GM23338 (cell line): Measurements from ENCODE around the gene RAB11A. TPM values are rescaled to one million over a fixed set of nuclear protein-coding genes. Genes with fewer than 3 reads are reported as not detected.

ENCODE experiments used
- ATAC-seq: fragments of 200-7000 bp; cut with Tn5 transposase; 3 replicates; pipeline ENCODE4 v1.9.1; 2020
- DNase-seq: peaks from one replicate; pipeline ENCODE4 v3.0.0-alpha.2; 2015; ENCODE audit warnings: low spot score
- H2AFZ ChIP-seq: fragments of 200-600 bp; sonication (generic); 2 replicates; pipeline ENCODE4 v1.8.0; 2016; ENCODE audit warnings: antibody characterized with exemption, mild to moderate bottlenecking, moderate library complexity
- H3F3A ChIP-seq: fragments of 200-600 bp; sonication (generic); replicated peaks from 2 replicates; pipeline ENCODE4 v1.8.0; 2017; ENCODE audit warnings: antibody characterized with exemption, mixed run types, low read depth
- H3K27ac ChIP-seq: fragments of 200-600 bp; sonication (generic); 2 replicates; pipeline ENCODE4 v1.6.1; 2016; ENCODE audit warnings: low read depth
- H3K27me3 ChIP-seq: fragments of 200-600 bp; sonication (generic); 2 replicates; pipeline ENCODE4 v1.8.0; 2016; ENCODE audit warnings: mild to moderate bottlenecking, mixed run types, moderate library complexity; ENCODE audit not compliant: insufficient read depth
- H3K36me3 ChIP-seq: fragments of 200-600 bp; sonication (generic); 2 replicates; pipeline ENCODE4 v1.8.0; 2016; ENCODE audit warnings: mild to moderate bottlenecking; ENCODE audit not compliant: insufficient read depth
- H3K4me1 ChIP-seq: fragments of 200-600 bp; sonication (generic); 2 replicates; pipeline ENCODE4 v1.8.0; 2016; ENCODE audit warnings: mild to moderate bottlenecking, moderate library complexity; ENCODE audit not compliant: insufficient read depth
- H3K4me2 ChIP-seq: fragments of 200-600 bp; sonication (generic); 2 replicates; pipeline ENCODE4 v1.7.1; 2017; ENCODE audit warnings: mixed run types
- H3K4me3 ChIP-seq: fragments of 200-600 bp; sonication (generic); 2 replicates; pipeline ENCODE4 v1.6.1; 2016; ENCODE audit warnings: mixed run types
- H3K79me2 ChIP-seq: fragments of 200-600 bp; sonication (generic); replicated peaks from 2 replicates; pipeline ENCODE4 v1.8.0; 2017; ENCODE audit warnings: mild to moderate bottlenecking; ENCODE audit not compliant: insufficient read depth
- H3K9me2 ChIP-seq: fragments of 200-600 bp; sonication (generic); 2 replicates; pipeline ENCODE4 v1.8.0; 2017; ENCODE audit not compliant: insufficient read depth
- H4K20me1 ChIP-seq: fragments of 200-600 bp; sonication (generic); replicated peaks from 2 replicates; pipeline ENCODE4 v1.8.0; 2017; ENCODE audit warnings: mild to moderate bottlenecking; ENCODE audit not compliant: insufficient read depth
- H3K27ac Mint-ChIP-seq: 2 replicates; pipeline ENCODE4 v1.8.0; 2020; ENCODE audit warnings: inconsistent platforms, mild to moderate bottlenecking, moderate library complexity, mixed read lengths
- H3K27me3 Mint-ChIP-seq: 3 replicates; pipeline ENCODE4 v1.8.0; 2022; ENCODE audit warnings: low read depth, mild to moderate bottlenecking, moderate library complexity, mixed read lengths, inconsistent platforms; ENCODE audit not compliant: insufficient read depth, poor library complexity
- H3K36me3 Mint-ChIP-seq: 3 replicates; pipeline ENCODE4 v1.8.0; 2021; ENCODE audit warnings: low read depth, mild to moderate bottlenecking, inconsistent platforms, moderate library complexity, mixed read lengths
- H3K4me1 Mint-ChIP-seq: 3 replicates; pipeline ENCODE4 v1.8.0; 2020; ENCODE audit warnings: mild to moderate bottlenecking, inconsistent platforms, mixed read lengths
- H3K4me3 Mint-ChIP-seq: 3 replicates; pipeline ENCODE4 v1.8.0; 2021; ENCODE audit warnings: moderate library complexity, mild to moderate bottlenecking, inconsistent platforms, mixed read lengths
- H3K9me3 Mint-ChIP-seq: 3 replicates; pipeline ENCODE4 v1.8.0; 2020; ENCODE audit warnings: moderate library complexity, mild to moderate bottlenecking, inconsistent platforms, mixed read lengths
- CTCF ChIP-seq, 2 experiments: fragments of 200-600 bp in 1 of 2; sonication (generic) in 1 of 2; conservative IDR thresholded peaks; 2 replicates each; pipeline versions ENCODE4 v1.5.1 to v1.6.1; 2016 to 2017; ENCODE audit warnings: antibody characterized with exemption in 2 of 2, low read depth in 2 of 2, mild to moderate bottlenecking in 2 of 2, moderate library complexity in 1 of 2
- EZH2 ChIP-seq: fragments of 200-600 bp; sonication (generic); IDR thresholded peaks from one replicate; pipeline ENCODE4 v1.8.0; 2017; ENCODE audit warnings: antibody characterized with exemption, mild to moderate bottlenecking, low read depth; ENCODE audit not compliant: unreplicated experiment
- EZH2phosphoT487 ChIP-seq: fragments of 200-600 bp; sonication (generic); IDR thresholded peaks from one replicate; pipeline ENCODE4 v1.8.1; 2018; ENCODE audit warnings: antibody characterized with exemption; ENCODE audit not compliant: unreplicated experiment
- JUNB ChIP-seq: IDR thresholded peaks from one replicate; pipeline ENCODE4 v1.6.1; 2016; ENCODE audit warnings: antibody characterized with exemption; ENCODE audit not compliant: unreplicated experiment
- NANOG ChIP-seq: IDR thresholded peaks from 2 replicates; pipeline ENCODE4 v1.6.1; 2016; ENCODE audit warnings: antibody characterized with exemption, borderline replicate concordance
- POLR2AphosphoS5 ChIP-seq: IDR thresholded peaks from 2 replicates; pipeline ENCODE4 v1.6.1; 2016; ENCODE audit warnings: antibody characterized with exemption, low read depth
- STAT1 ChIP-seq: IDR thresholded peaks from one replicate; pipeline ENCODE4 v1.6.1; 2016; ENCODE audit warnings: antibody characterized with exemption; ENCODE audit not compliant: unreplicated experiment
- ZNF114 ChIP-seq: fragments of 250-450 bp; sonication (Bioruptor Pico); IDR thresholded peaks from 2 replicates; pipeline ENCODE4 v1.5.0; 2020; ENCODE audit warnings: mild to moderate bottlenecking, moderate library complexity
- ZNF331 ChIP-seq: fragments of 250-450 bp; sonication (Bioruptor Pico); IDR thresholded peaks from 2 replicates; pipeline ENCODE4 v1.5.0; 2020; ENCODE audit warnings: low read depth, mild to moderate bottlenecking, moderate library complexity
- ZNF462 ChIP-seq: fragments of 250-450 bp; sonication (Bioruptor Pico); IDR thresholded peaks from 2 replicates; pipeline ENCODE4 v1.5.0; 2020; ENCODE audit warnings: mild to moderate bottlenecking, moderate library complexity
- polyA plus RNA-seq: library from polyadenylated mRNA; unstranded; fragments of >200 nt; fragmentation: Nextera tagmentation; extraction: Ambion mirVana; gene quantifications from 2 replicates; pipeline ENCODE4 v1.2.1, GENCODE V29; 2016
- total RNA-seq: library from RNA; depleted of rRNA; stranded (reverse); fragments of >200 nt; shearing (Covaris generic); gene quantifications from 2 replicates; pipeline ENCODE4 v1.2.3, GENCODE V29; 2014
- TF ChIP-seq, protein P1 (sequence below): IDR thresholded peaks from one replicate; pipeline ENCODE4 v1.6.1; 2018; ENCODE audit warnings: antibody characterized with exemption; ENCODE audit not compliant: unreplicated experiment

Gene RAB11A
- total and polyA plus RNA-seq, 2 experiments from 2014 or later: 251 to 369 TPM

GRCh38 chr15:65885668-65886218, 16.5 kb downstream of the RAB11A start (continued):
- TF ChIP-seq CTCF (conservative IDR thresholded peaks at IDR 0.05; ENCODE audit: low read depth in 2 of 2): no peak
- TF ChIP-seq ZNF462: no peak
- TF ChIP-seq STAT1: no peak
- TF ChIP-seq ZNF331 (CRISPR knock-in tag): no peak

GRCh38 chr15:65887565-65887964, 18.3 kb downstream of the RAB11A start:
- no peak for DNase-seq
- H3K79me2 ChIP-seq: peaks cover 39% of the 10 kb centered on the region
- H3F3A ChIP-seq: no peaks in the 10 kb centered on the region
- peaks cover 14% of the 10 kb centered on the region; the same call in 1 of the 2 replicates for H3K4me1 ChIP-seq
- H3K4me3 Mint-ChIP-seq: no peak overlapping the region
- ATAC-seq: no peak
- H3K4me2 ChIP-seq: no peak overlapping the region
- peaks cover 49% of the 10 kb centered on the region for H3K36me3 Mint-ChIP-seq
- peaks cover 44% of the 10 kb centered on the region for H4K20me1 ChIP-seq
- H3K9me2 ChIP-seq: no peaks in the 10 kb centered on the region
- no peak overlapping the region for H3K4me3 ChIP-seq
- peaks cover 19% of the 10 kb centered on the region for H3K36me3 ChIP-seq
- H3K27ac Mint-ChIP-seq: no peak overlapping the region
- no peaks in the 10 kb centered on the region for H3K27me3 ChIP-seq
- H3K27me3 Mint-ChIP-seq: peaks cover 1% of the 10 kb centered on the region
- no peaks in the 10 kb centered on the region for H3K9me3 Mint-ChIP-seq
- H3K27ac ChIP-seq: no peak overlapping the region
- H2AFZ ChIP-seq: no peak overlapping the region
- H3K4me1 Mint-ChIP-seq: peaks cover 28% of the 10 kb centered on the region
- TF ChIP-seq CTCF (conservative IDR thresholded peaks at IDR 0.05; ENCODE audit: low read depth in 2 of 2) (no peak), EZH2phosphoT487 (no peak), JUNB (no peak), EZH2 (no peak), POLR2AphosphoS5 (no peak), ZNF114 (CRISPR knock-in tag) (no peak), NANOG (no peak), ZNF331 (CRISPR knock-in tag) (no peak)
- TF ChIP-seq, protein P1, sequence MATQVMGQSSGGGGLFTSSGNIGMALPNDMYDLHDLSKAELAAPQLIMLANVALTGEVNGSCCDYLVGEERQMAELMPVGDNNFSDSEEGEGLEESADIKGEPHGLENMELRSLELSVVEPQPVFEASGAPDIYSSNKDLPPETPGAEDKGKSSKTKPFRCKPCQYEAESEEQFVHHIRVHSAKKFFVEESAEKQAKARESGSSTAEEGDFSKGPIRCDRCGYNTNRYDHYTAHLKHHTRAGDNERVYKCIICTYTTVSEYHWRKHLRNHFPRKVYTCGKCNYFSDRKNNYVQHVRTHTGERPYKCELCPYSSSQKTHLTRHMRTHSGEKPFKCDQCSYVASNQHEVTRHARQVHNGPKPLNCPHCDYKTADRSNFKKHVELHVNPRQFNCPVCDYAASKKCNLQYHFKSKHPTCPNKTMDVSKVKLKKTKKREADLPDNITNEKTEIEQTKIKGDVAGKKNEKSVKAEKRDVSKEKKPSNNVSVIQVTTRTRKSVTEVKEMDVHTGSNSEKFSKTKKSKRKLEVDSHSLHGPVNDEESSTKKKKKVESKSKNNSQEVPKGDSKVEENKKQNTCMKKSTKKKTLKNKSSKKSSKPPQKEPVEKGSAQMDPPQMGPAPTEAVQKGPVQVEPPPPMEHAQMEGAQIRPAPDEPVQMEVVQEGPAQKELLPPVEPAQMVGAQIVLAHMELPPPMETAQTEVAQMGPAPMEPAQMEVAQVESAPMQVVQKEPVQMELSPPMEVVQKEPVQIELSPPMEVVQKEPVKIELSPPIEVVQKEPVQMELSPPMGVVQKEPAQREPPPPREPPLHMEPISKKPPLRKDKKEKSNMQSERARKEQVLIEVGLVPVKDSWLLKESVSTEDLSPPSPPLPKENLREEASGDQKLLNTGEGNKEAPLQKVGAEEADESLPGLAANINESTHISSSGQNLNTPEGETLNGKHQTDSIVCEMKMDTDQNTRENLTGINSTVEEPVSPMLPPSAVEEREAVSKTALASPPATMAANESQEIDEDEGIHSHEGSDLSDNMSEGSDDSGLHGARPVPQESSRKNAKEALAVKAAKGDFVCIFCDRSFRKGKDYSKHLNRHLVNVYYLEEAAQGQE: no peak
